GM21529 (cell line): Measurements from ENCODE around the gene ELOVL6.
"Not testable (repeated sequence)": the region's sequence is repeated elsewhere in the genome, so short reads cannot be mapped to it uniquely, and the experiment has no call there.

ENCODE experiments used
- ATAC-seq: cut with Tn5 transposase; IDR thresholded peaks from one replicate; pipeline ENCODE4 v1.9.1; 2021; ENCODE audit not compliant: unreplicated experiment

Gene ELOVL6

DNA sequence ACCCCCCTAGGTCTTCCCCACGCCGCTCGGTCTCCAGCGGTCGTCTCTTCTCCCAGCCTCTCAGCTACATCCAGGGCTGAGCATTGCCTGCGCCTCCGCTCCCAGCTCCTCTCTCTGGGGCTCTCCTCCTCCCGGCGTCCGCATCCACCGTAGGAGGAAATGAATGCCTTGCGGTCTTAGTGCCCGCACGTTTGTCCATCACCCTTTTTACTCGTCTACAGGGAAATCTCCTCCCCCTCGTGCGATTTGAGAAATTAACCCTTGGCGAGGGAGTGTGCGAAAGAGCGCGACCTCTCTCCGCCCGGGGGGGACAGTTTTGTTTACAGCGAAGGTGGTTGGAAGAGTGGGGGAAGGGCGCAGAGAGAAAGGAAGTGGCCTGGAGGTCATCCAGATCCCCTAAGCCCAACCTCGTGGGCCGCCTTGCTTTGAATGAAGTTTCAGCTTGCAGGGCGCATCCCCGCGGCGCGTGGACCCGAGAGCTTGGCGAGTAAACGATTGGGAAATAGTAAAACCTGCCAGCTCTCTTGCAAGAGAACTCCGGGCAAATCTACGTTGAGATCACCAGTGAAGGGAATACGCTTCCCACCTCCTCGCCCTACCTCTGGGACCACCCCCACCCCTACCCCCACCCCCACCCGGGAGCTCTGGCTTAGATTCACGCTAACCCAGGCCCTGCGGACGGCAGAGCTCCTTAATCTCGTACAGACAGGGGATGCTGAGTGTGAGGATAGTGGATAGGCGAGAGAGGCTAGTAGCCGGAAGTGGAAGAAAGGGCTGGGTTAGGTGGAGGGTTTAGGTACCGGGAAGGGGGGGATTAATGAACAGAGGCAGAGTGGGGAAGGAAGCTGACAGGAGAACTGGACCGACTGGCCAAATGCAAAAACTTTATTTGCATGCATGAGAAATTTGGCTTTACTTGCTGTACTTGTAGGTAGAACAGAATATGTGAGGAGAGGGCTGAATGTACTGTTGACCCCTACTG lies at the start of gene ELOVL6:
TSS of gene ELOVL6 (minus strand) at position 181 of the 982 bp plus-strand sequence. CDS start 280 bp downstream, outside the sequence.
- peak; percentile 20 for ATAC-seq

DNA sequence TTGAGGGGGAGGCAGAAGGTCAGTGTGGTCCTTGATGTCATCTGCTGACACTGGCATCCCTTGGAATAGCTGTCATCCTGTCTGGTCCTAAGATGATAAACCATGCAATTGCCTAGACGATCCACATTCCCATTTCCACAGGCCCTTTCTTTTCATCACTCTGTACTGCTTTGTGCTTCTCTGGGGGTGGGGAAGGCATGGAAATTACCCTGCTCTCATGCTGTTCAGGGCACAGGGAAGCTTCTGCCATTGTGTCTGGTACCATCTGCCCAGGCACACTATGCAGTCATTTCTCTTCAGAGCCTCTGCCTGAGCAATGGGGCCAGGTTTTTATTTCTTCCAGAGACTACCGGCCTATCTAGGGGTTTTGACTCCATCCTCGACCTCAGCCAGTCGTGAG lies 49.7 kb upstream of the ELOVL6 start:
- no peak for ATAC-seq

DNA sequence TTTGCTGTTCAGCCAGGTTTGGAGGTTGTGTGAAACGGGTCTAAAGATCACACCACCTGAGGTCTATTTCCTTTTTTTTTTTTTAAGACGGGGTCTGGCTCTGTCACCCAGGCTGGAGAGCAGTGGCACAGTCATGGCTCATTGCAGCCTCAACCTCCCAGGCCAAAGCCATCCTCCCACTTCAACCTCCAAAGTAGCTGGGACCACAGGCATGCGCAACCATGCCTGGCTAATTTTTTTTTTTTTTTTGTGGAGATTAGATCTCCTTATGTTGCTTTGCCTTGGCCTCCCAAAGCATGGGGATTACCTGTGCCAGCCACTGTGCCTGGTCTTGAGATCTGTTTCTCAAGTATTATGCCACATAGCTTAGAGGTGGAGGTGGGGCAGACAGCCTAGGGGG lies 49.2 kb upstream of the ELOVL6 start:
- no peak for ATAC-seq

DNA sequence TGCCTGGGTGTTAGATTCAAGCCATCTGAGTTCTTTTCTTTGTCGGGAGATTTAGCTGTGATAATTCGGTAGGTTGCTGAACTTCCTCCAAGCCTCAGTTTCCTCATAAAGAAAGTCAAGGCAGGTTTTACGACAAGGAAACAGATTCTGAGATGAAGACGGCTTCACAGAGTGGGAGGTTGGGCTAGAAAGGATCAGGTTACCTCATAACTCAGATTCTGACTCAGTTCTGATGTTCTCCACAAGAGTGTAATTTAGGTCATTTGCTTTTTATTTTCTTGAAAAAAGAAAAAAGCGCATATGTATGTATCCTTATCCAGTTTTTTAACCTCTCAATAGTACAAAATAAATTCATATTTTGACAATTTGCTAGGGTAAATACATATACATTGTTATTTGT lies 47.2 kb upstream of the ELOVL6 start:
- ATAC-seq = no peak

DNA sequence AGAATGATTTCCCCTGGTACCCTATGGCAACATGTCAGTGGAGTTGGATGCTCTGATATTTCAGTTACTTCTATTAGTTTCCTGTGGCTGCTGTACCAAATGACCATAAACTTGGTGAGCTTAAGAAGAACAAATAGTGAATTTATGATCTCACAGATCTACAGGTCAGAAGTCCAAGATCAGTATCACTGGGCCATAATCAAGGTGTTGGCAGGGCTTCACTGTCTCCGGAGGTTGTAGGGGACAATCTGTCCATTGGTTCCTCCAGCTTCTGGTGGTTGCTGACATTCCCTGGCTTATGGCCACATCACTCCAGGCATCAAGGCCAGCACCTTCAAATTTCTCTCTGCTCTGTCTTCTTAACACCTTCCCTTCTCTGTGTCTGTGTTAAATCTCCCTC lies 37.9 kb upstream of the ELOVL6 start:
- no peak for ATAC-seq

DNA sequence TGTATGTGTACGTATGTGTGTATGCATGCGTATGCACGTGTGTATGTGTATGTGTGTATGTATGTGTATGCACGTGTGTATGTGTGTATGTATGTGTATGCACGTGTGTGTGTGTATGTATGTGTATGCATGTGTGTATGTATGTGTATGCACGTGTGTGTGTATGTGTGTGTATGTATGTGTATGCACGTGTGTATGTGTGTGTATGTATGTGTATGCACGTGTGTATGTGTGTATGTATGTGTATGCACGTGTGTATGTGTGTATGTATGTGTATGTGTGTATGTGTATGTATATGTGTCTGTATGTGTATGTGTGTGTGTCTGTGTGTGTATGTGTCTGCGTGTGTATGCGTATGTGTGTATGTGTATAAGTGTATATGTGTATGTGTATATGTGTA lies 35.2 kb upstream of the ELOVL6 start:
- not testable (repeated sequence) for ATAC-seq

DNA sequence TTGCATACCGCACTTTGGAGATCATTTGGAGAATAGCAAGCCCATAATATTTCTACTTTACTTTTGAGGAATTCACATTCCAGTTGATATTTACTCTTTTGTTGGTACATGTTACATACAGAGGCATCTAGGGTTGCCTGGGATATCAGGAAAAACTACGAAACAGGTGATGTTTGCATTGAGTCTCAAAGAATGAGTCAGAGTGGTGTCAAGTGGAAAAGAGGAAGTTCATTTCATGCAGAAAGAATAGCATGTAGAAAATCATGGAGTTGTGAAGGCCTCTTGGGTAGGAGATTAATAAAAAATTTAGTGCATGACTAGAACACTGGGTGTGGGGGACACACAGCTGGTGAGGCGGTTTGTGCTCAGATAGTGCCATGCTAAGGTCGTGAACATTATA lies 33.5 kb upstream of the ELOVL6 start:
- ATAC-seq = peak; percentile 82

DNA sequence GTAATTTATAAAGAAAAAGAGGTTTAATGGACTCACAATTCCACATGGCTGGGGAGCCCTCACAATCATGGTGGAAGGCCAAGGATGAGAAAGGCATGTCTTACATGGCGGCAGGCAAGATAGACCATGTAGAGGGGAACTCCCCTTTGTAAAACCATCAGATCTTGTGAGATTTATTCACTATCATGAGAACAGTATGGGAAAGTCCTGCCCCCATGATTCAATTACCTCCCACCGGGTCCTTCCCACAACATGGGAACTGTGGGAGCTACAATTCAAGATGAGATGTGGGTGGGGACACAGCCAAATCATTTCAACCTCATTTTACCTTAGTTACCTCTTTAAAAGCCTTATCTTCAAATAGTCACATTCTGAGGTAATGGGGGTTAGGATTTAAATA lies 30.9 kb upstream of the ELOVL6 start:
- no peak for ATAC-seq

DNA sequence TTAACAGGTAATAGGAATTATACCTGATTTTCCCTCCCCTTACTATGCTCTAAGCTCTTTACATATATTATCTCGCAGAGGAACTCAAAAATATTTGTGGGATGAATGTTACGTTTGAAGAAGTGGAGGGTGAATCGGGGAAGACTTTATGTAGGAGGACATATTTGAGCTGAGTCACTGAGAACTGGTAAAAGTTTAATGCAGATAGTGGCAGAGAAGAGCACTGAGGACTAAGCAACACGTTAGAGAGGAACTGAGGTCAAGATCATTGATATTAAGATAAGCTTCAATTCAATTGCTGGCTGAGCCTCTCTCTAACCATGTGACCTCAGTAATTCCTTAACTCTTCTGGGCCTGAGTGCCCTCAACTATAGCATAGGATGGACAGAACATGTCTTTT lies 26.4 kb upstream of the ELOVL6 start:
- ATAC-seq = no peak

DNA sequence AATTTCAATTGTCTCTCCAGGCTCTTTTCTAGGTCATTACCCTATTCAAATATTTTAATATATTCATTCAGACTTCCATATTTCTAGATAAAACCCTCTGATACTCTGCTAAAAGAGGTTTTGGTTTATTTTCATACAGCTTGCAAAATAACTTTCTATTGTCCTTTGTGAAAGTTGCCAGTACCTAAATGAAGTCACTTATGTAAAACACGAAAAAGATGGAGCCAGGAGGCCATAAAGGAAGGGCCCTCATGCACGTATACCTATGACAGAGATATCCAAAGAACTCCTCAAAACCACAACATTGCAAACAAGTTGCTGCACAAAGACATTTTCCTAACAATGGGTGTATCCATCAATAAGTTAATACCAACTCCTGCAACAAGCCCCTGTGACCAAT lies 25.7 kb upstream of the ELOVL6 start:
- ATAC-seq = peak; percentile 53

DNA sequence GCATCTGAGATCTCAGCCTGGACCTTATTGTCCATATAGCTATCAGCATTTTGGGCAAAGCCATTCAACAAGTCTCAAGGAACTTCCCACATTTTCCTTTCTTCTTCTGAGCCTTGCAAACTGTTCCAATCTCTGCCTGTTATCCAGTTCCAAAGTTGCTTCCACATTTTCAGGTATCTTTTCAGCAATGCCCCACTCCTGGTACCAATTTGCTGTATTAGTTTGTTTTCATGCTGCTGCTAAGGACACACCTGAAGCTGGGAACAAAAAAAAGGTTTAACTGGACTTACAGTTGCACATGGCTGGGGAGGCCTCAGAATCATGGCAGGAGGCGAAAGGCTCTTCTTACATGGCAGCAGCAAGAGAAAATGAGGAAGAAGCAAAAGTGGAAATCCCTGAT lies 20.5 kb upstream of the ELOVL6 start:
- ATAC-seq = not testable (repeated sequence)

DNA sequence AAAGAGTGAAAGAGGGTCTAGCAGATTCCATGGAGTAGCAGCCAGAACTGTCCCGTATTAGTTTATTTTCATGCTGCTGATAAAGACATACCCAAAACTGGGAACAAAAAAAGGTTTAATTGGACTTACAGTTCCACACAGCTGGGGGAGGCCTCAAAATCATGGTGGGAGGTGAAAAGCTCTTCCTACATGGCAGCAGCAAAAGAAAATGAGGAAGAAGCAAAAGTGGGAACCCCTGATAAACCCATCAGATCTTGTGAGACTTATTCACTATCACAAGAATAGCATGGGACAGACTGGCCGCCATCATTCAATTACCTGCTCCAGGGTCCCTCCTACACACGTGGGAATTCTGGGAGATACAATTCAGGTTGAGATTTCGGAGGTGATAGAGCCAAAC lies 18.8 kb upstream of the ELOVL6 start:
- not testable (repeated sequence) for ATAC-seq

GRCh38 chr4:110216129-110216528 lies 17.7 kb upstream of the ELOVL6 start:
- no peak for ATAC-seq

GRCh38 chr4:110211770-110212061 lies 13.3 kb upstream of the ELOVL6 start:
- no peak for ATAC-seq

DNA sequence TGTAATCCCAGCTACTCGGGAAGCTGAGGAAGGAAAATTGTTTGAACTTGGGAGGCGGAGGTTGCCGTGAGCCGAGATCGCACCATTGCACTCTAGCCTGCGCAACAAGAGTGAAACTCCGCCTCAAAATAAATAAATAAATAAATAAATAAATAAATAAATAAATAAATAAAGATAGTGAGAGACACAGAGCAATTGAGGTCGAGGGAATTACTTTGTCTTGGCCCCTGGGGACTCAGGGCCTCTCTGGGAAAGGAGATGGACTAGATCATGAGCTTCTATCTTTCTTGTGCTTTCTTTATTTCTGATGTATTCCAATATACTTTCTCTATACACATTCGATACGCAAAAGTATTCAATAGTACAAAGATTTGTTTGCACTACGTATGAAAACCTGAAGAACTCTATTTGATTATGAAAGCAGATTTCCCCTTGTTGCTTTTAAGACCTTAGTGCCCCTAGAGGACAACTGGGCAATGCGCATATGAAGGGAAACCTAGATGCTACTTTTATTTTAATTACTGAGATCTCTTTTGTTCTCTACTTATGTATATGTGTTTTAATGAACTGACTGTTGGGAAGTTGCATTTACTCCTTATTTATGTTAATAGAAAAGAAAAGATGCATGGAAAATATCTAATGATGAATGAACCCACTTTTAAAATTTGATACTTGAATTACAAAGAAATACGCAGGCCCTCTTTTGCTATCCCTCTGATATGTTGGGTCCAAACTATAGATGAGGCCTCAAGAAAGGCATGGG lies 12.8 kb upstream of the ELOVL6 start:
- peak; percentile 91 for ATAC-seq

DNA sequence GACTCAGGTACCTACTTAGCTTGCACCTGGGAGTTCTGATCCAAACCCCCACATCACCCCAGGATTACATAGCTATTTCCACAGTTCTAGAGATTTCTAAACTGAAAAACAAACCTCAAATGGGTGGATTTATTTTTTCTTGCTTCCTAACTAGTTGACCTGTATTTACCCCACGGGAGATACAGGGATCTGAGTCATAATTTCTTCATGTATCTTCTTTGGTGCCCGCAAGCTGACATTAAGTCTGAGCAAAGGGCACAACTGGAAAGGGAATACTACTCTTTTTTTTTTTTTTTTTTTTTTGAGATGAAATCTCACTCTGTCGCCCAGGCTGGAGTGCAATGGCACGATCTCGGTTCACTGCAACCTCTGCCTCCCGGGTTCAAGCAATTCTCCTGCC lies 10.0 kb upstream of the ELOVL6 start:
- ATAC-seq = no peak

GRCh38 chr4:110207233-110207632 lies 8.8 kb upstream of the ELOVL6 start:
- ATAC-seq = no peak

- no peak for ATAC-seq
These were observed 3.6 kb upstream of the ELOVL6 start for GRCh38 chr4:110202024-110202423.

DNA sequence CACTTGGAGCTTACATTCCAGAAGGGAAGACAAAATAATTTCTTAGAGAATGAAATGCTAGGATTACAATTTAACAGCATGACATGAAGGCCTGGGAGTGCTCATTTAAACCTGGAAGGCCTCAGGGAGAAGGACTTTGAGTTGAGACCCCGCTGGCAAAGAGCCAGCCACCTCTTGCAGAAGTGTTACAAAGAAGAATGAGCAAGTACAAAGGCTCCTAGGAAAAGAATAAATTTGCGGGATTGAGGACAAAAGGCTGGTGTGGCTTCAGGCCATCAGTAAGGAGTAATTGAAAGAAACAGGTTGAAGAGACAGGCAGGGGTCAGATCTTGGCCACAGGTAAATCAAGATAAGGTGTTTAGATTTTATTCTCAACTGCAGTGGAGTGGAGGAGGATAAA lies 3.1 kb upstream of the ELOVL6 start:
- ATAC-seq = no peak

DNA sequence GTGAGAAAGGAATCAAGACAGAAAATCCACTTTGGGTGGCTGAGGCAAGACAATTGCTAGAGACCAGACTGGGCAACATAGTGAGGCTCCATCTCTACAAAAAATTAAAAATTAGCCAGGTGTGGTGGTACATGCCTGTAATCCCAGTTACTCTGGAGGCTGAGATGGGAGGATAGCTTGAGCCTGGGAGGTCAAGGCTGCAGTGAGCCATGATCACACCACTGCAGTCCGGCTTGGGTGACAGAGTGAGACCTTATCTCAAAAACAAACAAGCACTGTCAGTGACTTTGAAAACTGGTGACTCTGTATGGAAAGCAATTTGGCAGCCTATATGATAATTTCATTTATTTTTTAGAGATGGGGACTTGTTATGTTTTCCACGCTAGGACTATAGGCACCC lies 2.3 kb upstream of the ELOVL6 start:
- no peak for ATAC-seq

DNA sequence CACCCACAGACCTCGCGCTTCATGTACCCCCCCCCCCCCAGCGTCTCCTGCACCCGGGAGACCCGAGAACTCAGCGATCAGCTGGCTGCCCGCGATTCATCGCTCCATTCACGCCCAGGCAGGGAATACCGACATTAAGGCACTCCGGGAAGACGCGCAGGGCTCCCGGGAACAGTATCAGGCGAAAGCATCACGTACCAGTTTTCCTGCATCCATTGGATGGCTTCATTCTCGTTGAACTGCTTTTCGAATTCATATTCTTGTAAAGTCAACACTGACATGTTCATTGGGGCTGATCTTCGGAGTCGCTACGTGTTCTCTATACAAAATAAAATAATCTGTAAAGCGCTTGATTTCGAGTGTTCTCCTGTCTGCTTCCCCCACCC lies 373 bp downstream of the ELOVL6 start:
- ATAC-seq = no peak

- ATAC-seq = peak; percentile 14
These were observed 829 bp downstream of the ELOVL6 start for GRCh38 chr4:110197529-110198042.
